NCI-H460 (cell line): Measurements from ENCODE around the gene CT45A9. TPM values are rescaled to one million over a fixed set of nuclear protein-coding genes. Genes with fewer than 3 reads are reported as not detected.
"Not testable (repeated sequence)": the region's sequence is repeated elsewhere in the genome, so short reads cannot be mapped to it uniquely, and the experiment has no call there.

ENCODE experiments used
- DNase-seq: peaks from one replicate; pipeline ENCODE4 v3.0.0-alpha.2; 2016; ENCODE audit warnings: low read depth; ENCODE audit errors: extremely low read depth
- polyA plus RNA-seq: library from polyadenylated mRNA; depleted of rRNA; stranded (reverse); fragments of >200 nt; gene quantifications from 2 replicates; pipeline ENCODE4 v1.2.3, GENCODE V29; 2014; cell fraction: nucleus; rRNA removed
- total RNA-seq: library from RNA; depleted of rRNA; stranded (reverse); fragments of >200 nt; shearing (Covaris generic); gene quantifications from 2 replicates; pipeline ENCODE4 v1.2.3, GENCODE V29; 2014; rRNA removed

Gene CT45A9
- total RNA-seq = not detected in 2 replicates
- not detected in 2 replicates for polyA plus RNA-seq

- DNase-seq = not testable (repeated sequence)
Measured at GRCh38 chrX:135871712-135872111, at the start of gene CT45A9. Gene CT45A9, minus strand, starts transcription at chrX:135871812. Its CDS starts 3,751 bp downstream, at chrX:135868061.

GRCh38 chrX:135920516-135920915 is 48.9 kb upstream of the CT45A9 start:
- not testable (repeated sequence) for DNase-seq

- DNase-seq = no peak
Measured at GRCh38 chrX:135914404-135914803, 42.8 kb upstream of the CT45A9 start.

GRCh38 chrX:135910251-135910650 is 38.6 kb upstream of the CT45A9 start:
- DNase-seq = no peak

- DNase-seq = no peak
Measured at GRCh38 chrX:135893294-135893817, 21.7 kb upstream of the CT45A9 start, which contains the start of the genes CT45A10 and SAGE1. Gene CT45A10, minus strand, starts transcription at chrX:135893444. Its CDS starts 8,100 bp downstream, at chrX:135885344. Gene SAGE1, plus strand, starts transcription at chrX:135893716. Its CDS starts 2,527 bp downstream, at chrX:135896243.

GRCh38 chrX:135892781-135893180 is 21.2 kb upstream of the CT45A9 start:
- DNase-seq = no peak

GRCh38 chrX:135890087-135890585 is 18.5 kb upstream of the CT45A9 start:
- DNase-seq = no peak

GRCh38 chrX:135888976-135889375 is 17.4 kb upstream of the CT45A9 start:
- DNase-seq = peak; percentile 33

GRCh38 chrX:135888230-135888629 is 16.6 kb upstream of the CT45A9 start:
- DNase-seq = not testable (repeated sequence)

- not testable (repeated sequence) for DNase-seq
Measured at GRCh38 chrX:135882741-135883140, 11.1 kb upstream of the CT45A9 start.

GRCh38 chrX:135854438-135854837 is 17.2 kb downstream of the CT45A9 start, which contains the start of gene CT45A8:
Gene CT45A8, minus strand, starts transcription at chrX:135854538. Its CDS starts 3,755 bp downstream, at chrX:135850783.
- DNase-seq = not testable (repeated sequence)

- DNase-seq = not testable (repeated sequence)
Measured at GRCh38 chrX:135837180-135837579, 34.4 kb downstream of the CT45A9 start, which contains the start of gene CT45A7. Gene CT45A7, minus strand, starts transcription at chrX:135837280. Its CDS starts 3,747 bp downstream, at chrX:135833533.

- not testable (repeated sequence) for DNase-seq
Measured at GRCh38 chrX:135819912-135820311, 51.7 kb downstream of the CT45A9 start, which contains the start of gene CT45A2. Gene CT45A2, minus strand, starts transcription at chrX:135820012. Its CDS starts 3,747 bp downstream, at chrX:135816265.

Other genes with a start within 250 kb of the CT45A9 start
- gene CT45A1, start 158.2 kb downstream of the CT45A9 start, total RNA-seq = not detected in 2 replicates
- not detected in 2 replicates for gene CT45A3, start 103.6 kb downstream of the CT45A9 start, total RNA-seq
- not detected in 2 replicates for gene CT45A5, start 86.3 kb downstream of the CT45A9 start, total RNA-seq
- not detected in 2 replicates for gene CT45A6, start 69.0 kb downstream of the CT45A9 start, total RNA-seq
- not detected in 2 replicates for gene CT45A2, start 51.8 kb downstream of the CT45A9 start, total RNA-seq
- gene CT45A7, start 34.5 kb downstream of the CT45A9 start, total RNA-seq = 0.22 TPM in 1 of 2 replicates, not detected in the other
- not detected in 2 replicates for gene CT45A8, start 17.3 kb downstream of the CT45A9 start, total RNA-seq
- not detected in 2 replicates for gene CT45A10, start 21.6 kb upstream of the CT45A9 start, total RNA-seq
- gene SAGE1, start 21.9 kb upstream of the CT45A9 start, total RNA-seq = not detected in 2 replicates
- 39.1 and 39.2 TPM in 2 replicates for gene MMGT1, start 102.2 kb upstream of the CT45A9 start, total RNA-seq
- gene SLC9A6, start 113.6 kb upstream of the CT45A9 start, total RNA-seq = 15.4 and 18.0 TPM in 2 replicates